ENCODE results near the gene IL17RB.

The IL17RB gene

GRCh38 chr3:53802256-53802880 is 44.0 kb upstream of the IL17RB start:
- no peak overlapping the region for H3K4me3 ChIP-seq (ENCODE audit: low read depth, low read length)
- H3K27me3 ChIP-seq, result no peaks in the 10 kb centered on the region

GRCh38 chr3:53803124-53803815 is 43.1 kb upstream of the IL17RB start:
- DNase-seq, result no peak
- H3K4me1 ChIP-seq, result no peaks in the 10 kb centered on the region
- H3K36me3 ChIP-seq, result no peaks in the 10 kb centered on the region
- H3K4me3 ChIP-seq (ENCODE audit: low read depth, low read length), result no peak overlapping the region
- H3K27me3 ChIP-seq, result no peaks in the 10 kb centered on the region
- no peak for TF ChIP-seq CTCF (IDR thresholded peaks at IDR 0.05; ENCODE audit: low read depth, low read length)
- no peaks in the 10 kb centered on the region for H3K9me3 ChIP-seq

More at GRCh38 chr3:53802256-53802880, 44.0 kb upstream of the IL17RB start:
- no peaks in the 10 kb centered on the region for H3K9me3 ChIP-seq
- no peaks in the 10 kb centered on the region for H3K36me3 ChIP-seq
- DNase-seq, result no peak
- H3K4me1 ChIP-seq, result no peaks in the 10 kb centered on the region
- no peak for TF ChIP-seq CTCF (IDR thresholded peaks at IDR 0.05; ENCODE audit: low read depth, low read length)

GRCh38 chr3:53803816-53804695 is 42.3 kb upstream of the IL17RB start:
- H3K27me3 ChIP-seq, result no peaks in the 10 kb centered on the region
- no peaks in the 10 kb centered on the region for H3K9me3 ChIP-seq
- H3K36me3 ChIP-seq, result no peaks in the 10 kb centered on the region
- TF ChIP-seq CTCF (IDR thresholded peaks at IDR 0.05; ENCODE audit: low read depth, low read length), result no peak
- no peaks in the 10 kb centered on the region for H3K4me1 ChIP-seq
- no peak for DNase-seq
- no peak overlapping the region for H3K4me3 ChIP-seq (ENCODE audit: low read depth, low read length)

- TF ChIP-seq CTCF (IDR thresholded peaks at IDR 0.05; ENCODE audit: low read depth, low read length), result no peak
- H3K9me3 ChIP-seq, result no peaks in the 10 kb centered on the region
- H3K4me3 ChIP-seq (ENCODE audit: low read depth, low read length), result no peak overlapping the region
- H3K27me3 ChIP-seq, result no peaks in the 10 kb centered on the region
- H3K36me3 ChIP-seq, result no peaks in the 10 kb centered on the region
- no peaks in the 10 kb centered on the region for H3K4me1 ChIP-seq
- DNase-seq, result no peak
Measured at GRCh38 chr3:53804697-53805462, 41.5 kb upstream of the IL17RB start.

- Histone ChIP-seq H3K4me1 (no peaks in the 10 kb centered on the region), H3K27me3 (no peaks in the 10 kb centered on the region), H3K36me3 (no peaks in the 10 kb centered on the region), H3K4me3 (ENCODE audit: low read depth, low read length) (no peak overlapping the region), H3K9me3 (no peaks in the 10 kb centered on the region)
- no peak for DNase-seq
- no peak for TF ChIP-seq CTCF (IDR thresholded peaks at IDR 0.05; ENCODE audit: low read depth, low read length)
Measured at GRCh38 chr3:53805463-53806159, 40.8 kb upstream of the IL17RB start.

Data from BE2C (cell line).